ENCODE measurements around the gene CLASP1.
A peak's percentile ranks its signal among the peaks of the same experiment; 100 is the strongest.
"Not testable (repeated sequence)": the region's sequence is repeated elsewhere in the genome, so short reads cannot be mapped to it uniquely, and the experiment has no call there.

Gene CLASP1

DNA sequence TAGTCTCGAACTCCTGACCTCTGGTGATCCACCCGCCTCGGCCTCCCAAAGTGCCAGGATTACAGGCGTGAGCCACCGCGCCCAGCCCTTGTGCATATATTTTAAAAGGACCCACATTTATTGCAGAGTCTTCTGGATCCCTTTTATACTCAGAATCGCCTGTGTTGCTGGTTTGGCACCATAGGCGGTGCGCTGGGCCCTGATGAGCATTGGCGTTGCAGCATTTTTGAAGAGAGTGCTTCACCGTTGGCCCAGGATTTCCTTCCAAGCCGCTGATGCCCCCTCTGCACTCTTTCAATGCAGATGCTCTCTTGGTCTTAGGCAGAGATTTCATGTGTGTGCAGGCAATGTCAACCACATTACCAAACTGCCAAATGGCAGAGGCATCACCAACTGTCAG lies 350.8 kb downstream of the CLASP1 start:
- no peak for DNase-seq

DNA sequence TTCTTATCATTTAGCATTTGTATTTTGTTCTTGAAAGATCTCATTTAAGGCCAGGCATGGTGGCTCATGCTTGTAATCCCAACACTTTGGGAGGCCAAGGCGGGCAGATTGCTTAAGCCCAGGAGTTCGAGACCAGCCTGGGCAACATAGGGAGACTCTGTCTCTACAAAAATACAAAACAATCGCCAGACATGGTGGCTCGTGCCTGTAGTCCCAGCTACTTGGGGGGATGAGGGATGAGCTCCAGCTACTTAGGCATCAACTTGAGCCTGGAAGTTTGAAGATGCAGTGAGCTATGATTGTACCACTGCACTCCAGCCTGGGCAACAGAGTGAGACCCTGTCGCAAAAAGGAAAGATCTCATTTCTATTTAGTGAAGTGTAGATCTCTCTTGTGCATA lies 351.4 kb downstream of the CLASP1 start:
- not testable (repeated sequence) for DNase-seq

DNA sequence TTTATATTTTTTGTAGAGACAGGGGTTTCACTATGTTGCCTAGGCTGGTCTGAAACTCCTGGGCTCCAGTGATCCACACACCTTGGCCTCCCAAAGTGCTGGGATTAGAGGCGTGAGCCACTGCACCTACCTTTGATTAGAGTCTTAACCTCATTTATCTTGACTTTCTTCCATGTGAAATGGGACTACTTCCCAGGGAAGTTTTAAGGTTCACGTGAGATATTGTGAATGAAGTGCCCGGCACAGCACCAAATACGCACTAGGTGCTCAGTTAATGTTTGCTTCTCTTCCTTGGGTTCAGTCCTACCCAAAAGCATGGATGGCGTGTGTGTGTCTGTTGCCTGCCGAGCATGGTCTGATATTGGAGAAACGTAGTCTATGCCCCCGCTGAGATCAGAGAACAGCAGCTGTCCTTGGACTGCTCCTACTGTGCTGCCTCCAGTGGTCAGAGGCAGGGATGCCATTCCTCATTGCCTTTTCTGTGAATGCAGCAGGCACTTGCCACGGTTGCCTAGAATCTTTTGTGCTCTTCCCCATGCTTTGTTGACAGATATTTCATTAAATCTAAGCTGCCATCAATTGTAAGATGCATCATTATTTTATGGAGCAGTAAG lies 351.9 kb downstream of the CLASP1 start:
- peak; percentile 69 for DNase-seq

DNA sequence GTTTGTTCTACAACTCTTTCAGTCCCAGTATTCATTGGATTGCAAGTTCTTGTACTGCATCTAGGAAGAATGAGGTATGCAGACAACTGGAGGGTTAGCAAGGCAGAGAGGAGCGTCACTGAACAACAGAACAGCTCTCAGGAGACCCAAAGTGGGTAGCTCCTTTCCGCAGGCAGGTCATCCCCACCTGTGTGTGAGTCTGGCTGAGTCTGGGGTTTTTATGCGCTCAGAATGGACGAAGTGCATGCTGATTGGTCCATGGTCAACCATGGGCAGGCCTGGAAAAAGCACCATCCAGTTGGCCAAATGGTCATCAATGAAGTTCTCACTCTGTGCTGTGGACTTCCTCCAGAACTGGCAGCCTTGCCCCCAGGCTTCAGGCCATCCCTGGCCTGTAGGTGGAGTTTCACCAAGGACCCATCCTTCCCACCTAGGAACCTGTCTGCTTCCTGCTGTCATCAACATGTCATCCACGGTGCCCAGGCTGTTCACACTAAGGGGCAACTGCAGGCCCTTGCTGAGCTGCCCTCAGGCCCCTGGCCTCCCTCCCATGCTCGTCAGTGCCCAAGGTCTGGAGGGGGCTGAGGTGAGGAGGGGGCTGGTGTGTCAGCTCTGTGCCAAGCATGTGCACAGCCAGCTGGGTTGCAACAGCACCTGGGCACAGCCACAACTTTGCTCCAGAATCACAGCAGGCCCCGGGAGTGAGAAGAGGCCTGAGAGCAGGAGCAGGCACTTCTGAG lies 353.2 kb downstream of the CLASP1 start:
- DNase-seq: no peak

DNA sequence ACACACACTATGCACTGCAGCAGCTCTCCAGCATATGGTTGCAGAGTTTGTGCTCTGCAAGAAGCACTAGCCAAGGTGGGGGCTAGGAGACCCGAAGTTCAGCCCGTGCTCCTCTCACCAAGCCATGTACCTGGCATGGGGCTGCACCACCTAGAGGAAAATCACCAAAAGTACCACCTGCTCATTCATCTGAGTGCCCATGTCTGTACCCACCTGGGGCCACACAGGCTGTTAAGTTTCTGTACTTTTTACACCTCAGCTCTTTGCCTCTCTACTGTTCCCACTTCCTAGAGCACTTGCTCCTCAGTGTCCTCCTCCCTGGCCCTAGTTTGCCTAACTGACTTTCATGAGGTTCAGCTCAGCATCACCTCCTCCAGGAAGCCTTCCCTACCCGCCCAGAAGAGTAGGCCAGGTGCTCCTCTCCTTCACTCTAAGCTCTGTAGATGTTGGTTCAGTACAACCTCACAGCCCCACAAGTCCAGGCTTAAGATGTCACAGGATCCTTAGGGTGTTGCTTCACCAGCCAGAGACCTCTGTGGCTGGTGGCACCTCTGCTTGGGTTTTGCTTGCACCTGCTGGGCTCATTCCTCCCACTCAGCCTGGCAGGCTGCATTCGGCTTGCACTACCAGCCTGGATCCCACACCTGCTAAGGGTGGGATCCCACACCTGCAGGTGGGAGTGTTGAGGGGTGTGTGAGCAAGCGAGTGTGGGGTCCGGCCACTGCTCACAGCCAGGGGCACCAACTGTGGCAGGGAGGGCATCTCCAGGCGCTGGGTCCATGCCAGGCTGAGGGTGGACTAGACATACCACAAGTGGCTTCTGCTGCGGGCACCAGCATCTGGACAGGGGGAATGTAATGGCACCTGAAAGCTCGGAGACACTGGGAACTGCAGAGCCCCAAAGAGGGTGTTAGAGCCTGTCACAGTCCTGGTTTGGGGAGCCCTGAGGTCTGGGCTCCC lies 354.1 kb downstream of the CLASP1 start:
- no peak for DNase-seq

DNA sequence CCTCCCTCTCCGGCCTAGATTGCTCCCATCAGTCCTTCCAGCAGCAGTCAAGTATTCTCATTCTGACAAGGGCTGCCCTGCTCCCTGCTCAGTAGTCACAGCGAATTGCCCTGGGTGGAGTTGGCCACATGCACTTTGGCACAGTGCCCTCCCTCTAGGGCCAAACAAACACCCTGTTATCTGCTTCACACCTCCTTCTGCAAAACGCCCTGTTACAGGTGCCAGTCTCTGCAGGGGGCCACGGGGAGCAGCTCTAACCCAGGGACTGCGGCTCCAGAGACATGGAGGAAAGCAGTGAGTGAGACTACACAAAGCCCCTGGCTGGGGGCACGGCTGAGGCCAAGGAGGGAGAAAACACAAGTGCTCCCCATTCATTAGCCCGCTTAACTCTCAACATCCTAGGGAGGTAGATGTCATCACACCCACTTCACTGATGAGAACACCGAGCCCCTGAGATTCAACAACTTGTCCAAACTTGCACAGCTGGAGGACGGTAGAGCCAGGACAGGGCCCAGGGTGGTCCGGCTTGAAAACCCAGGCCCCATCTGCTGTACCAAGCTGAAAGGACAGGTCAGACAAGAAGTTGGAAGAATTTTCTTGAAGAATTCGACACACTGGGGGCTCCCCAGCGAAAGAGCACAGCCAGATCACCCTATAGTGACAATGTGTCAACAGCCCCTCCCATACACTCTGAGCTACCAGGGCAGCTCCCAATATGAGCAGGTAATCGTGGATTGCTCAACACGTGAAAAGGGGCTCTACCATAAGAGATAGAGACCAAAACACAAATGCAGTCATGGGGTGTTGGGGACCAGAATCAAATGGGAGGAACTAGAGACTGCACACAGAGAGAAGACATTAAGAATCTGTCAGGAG lies 355.6 kb downstream of the CLASP1 start:
- peak; percentile 68 for DNase-seq

DNA sequence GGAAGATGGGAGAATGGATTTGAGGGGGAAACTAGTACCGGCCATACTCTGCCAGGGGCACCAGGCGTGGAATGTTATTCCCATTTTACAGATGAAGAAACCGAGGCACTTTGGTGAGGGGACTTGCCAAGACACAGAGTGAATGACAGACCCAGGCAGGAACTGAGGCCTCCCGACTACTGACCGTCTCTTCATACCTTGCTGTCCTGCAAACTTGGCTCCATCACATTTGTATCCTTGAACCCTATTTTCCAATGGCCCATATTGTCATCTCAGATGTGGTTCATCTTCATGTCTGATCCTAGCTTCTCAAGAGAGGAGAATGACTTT lies 358.0 kb downstream of the CLASP1 start:
- DNase-seq: no peak

DNA sequence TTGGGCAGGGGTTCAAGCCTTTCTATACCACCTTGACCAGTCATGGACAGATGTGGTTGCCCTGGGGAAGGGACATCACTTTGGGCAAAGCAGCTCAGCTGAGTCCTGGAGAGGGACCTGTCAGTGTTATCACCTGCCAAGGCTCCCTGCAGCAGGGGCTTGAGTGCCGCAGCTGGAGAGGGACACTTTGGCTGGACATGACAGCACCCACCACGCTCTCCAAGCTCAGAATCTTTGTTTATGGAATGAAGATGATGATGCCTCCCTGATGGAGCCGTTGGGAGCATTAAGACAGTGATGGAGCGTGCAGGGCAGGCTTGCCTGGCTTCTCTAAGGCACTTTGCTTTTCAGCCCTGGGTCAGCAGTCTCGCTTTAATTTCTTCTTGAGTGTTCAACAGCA lies 360.0 kb downstream of the CLASP1 start:
- no peak for DNase-seq

DNA sequence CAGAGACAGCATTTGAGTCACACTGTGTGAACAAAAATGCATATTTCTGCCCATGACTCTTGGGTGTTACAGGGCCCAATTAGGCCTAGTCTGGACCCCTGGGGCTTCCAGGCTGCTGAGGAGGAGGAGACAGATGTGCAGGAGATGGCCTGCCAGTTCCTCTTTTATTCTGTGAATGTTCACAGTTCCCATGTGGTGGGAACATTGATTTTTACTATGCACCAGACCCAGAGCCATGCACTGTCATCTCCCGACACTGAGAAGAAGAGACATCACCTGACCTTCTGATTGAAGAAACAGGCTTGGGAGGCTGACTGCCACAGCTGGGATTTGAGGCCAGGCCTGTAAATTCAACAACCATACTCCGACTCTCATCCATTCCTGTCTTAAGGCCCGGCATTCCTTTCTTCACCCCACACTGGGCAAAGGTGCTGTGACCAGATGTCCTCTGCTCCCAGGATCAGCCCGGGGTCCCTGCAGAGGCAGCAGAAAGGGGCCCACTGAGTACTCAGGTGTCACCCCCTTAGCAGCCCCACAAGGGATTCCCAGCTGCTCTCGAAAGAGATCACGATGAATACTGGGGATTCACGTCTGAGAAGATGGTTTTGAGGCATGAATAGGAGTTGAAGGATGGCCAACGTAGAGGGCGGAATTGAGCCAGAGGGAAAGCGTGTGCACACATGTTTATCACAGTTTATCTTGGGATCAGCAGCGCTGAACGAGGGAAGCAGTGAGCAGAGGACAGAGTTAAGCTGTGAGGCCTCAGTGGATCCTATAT lies 360.6 kb downstream of the CLASP1 start:
- no peak for DNase-seq

DNA sequence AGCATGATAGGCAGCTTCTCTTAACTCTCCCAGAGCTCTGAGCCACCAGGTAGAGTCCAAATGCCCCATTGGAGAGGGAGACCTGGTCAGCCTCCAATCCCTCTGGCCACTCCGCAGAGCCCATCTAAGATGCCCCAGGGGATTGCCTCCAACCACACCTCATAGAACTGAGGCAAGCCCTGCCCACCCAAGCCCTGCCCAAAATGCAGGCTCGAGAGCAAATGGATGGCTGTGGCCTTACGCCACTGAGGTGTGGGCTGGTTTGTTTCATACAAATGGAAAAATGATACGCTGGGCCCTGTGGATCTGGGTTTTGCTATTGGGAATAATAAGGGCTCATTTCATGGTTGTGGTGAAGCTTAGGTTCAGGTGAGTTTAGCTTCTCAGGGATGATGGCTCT lies 361.3 kb downstream of the CLASP1 start:
- DNase-seq: no peak

Measured in RPMI8226 (cell line).